Activated T-helper 17 cell treated with anti-CD3 and anti-CD28 coated beads, Interleukin-2, amount 50 U/mL, for 72 hours (primary cell): Measurements from ENCODE around the gene SLC8A3. TPM values are rescaled to one million over a fixed set of nuclear protein-coding genes. Genes with fewer than 3 reads are reported as not detected.

ENCODE experiments used
- ATAC-seq: fragments of 150-1000 bp; cut with Tn5 transposase; replicated peaks from 2 replicates; pipeline ENCODE4 v1.10.0; 2021; ENCODE audit warnings: mild to moderate bottlenecking, moderate library complexity
- H3K27ac Mint-ChIP-seq: one replicate; pipeline ENCODE4 v1.8.0; 2022; ENCODE audit warnings: mixed read lengths
- H3K27me3 Mint-ChIP-seq: one replicate; pipeline ENCODE4 v1.8.0; 2022; ENCODE audit warnings: mixed read lengths
- H3K36me3 Mint-ChIP-seq: one replicate; pipeline ENCODE4 v1.8.0; 2022; ENCODE audit warnings: low read depth, mild to moderate bottlenecking, mixed read lengths
- H3K4me1 Mint-ChIP-seq: one replicate; pipeline ENCODE4 v1.8.0; 2022; ENCODE audit warnings: mixed read lengths
- H3K4me3 Mint-ChIP-seq: one replicate; pipeline ENCODE4 v1.8.0; 2022; ENCODE audit warnings: mild to moderate bottlenecking, mixed read lengths
- H3K9me3 Mint-ChIP-seq: one replicate; pipeline ENCODE4 v1.8.0; 2022; ENCODE audit warnings: mixed read lengths
- total RNA-seq, 2 donors: library from RNA; stranded (reverse); gene quantifications; one replicate each; pipeline ENCODE4 v1.2.3, GENCODE V29; 2022

The SLC8A3 gene
- total RNA-seq, 2 donors from 2014 or later = 0.15 to 2.0 TPM

DNA sequence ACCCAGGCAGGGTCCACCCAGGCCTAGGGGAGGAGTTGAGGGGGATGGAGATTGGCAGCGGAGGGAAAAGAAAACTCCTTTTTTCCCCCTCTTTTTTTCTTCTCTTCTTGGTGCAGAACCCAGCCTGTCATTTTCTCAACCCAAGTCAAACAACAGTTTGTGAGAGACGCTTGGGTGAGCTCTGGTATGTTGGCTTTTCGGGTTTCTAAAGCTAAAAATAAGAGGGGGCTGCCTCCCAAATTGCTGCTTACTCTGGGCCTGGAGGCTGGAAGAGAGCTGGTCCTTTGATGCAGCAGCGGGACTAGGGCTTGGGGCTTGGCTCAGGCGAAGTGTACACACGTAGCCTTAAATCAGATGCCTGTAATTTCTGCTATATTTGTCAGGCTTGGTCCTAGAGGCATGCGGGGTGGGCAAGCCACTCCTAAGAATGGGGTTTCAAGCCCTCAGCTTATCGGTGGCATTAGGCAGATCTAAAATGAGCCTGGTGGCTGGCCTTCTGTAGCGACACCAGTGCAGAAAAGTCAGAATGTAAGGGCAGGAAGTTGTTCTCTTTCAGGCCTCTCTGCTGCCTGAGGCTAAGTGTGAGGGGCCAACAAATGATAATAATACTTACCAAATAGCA lies 816 bp upstream of the SLC8A3 start:
- no peak for ATAC-seq
- Mint-ChIP-seq H3K27me3 (peaks cover 71% of the 10 kb centered on the region), H3K4me3 (peak overlapping the region; percentile 61), H3K9me3 (no peaks in the 10 kb centered on the region), H3K4me1 (peaks cover 5% of the 10 kb centered on the region), H3K27ac (no peak overlapping the region), H3K36me3 (no peaks in the 10 kb centered on the region)

DNA sequence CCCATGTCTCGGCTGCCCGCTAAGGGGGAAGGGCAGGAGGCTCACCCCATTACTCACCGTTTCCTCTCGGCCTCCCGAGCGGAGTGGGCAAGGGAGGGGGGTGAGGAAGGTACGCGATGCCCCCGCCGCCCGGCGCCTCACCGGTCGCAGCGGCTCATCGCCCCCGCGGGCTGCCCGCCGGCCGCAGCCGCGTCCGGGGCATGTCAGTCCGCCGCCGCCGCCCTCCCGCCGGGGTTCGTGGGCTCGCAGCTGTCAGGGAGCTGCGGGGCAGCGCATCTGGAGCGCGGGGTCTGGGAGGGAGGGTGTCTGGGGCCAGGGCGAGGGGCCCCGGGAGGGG lies 461 bp downstream of the SLC8A3 start:
- H3K27me3 Mint-ChIP-seq = peaks cover 59% of the 10 kb centered on the region
- no peaks in the 10 kb centered on the region for H3K9me3 Mint-ChIP-seq
- H3K4me1 Mint-ChIP-seq = peaks cover 5% of the 10 kb centered on the region
- no peaks in the 10 kb centered on the region for H3K36me3 Mint-ChIP-seq
- peak overlapping the region; percentile 56 for H3K27ac Mint-ChIP-seq
- peak; percentile 53 for ATAC-seq
- peak overlapping the region; percentile 85 for H3K4me3 Mint-ChIP-seq

DNA sequence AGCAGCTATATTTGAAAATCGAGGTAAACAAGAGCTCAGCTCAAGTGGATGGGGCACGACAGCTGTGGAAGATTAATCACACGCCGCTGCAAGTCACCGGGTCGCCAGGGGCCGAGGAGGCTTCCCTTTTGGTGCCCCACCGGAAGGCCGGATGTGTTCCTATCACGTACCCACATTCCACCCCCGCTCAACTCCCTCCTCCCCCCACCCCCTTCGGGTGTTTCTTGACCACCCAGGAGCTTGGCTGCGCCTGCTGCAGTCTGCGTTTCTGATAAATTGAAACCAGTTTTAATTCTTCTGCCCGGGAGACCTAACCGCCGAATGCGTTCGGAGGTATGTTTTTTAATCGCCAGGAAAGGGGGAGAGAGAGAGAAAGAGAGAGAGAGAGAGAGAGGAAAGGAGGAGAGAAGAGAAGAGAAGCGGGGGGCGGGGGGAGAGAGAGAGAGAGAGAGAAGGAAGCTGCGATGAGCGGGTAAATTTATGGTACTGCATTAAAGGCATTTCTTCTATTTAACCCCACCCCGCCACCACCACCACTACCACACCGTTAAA lies 1.8 kb downstream of the SLC8A3 start:
- Mint-ChIP-seq H3K27ac (peak overlapping the region; percentile 56), H3K9me3 (no peaks in the 10 kb centered on the region), H3K36me3 (no peaks in the 10 kb centered on the region), H3K4me1 (peaks cover 5% of the 10 kb centered on the region), H3K4me3 (peak overlapping the region; percentile 85), H3K27me3 (peaks cover 52% of the 10 kb centered on the region)
- peak; percentile 22 for ATAC-seq

DNA sequence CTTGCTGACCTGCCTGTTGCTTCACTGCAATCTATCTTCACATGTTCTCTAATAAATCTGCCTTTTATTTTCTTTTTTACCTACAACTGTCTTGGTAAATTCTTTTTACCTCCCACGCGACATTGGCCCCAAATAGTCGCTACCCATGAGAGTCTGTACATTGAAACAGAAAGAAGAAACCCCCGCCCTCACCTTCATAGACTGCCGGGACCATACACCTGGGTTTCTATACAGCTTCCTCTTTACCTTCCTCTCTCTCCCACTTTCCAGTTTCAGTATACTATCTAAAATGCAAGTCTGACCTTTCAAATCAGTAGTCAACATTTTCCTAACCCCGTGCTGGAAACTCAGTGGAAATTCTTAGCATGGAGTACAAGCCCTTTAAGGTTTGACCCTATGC lies 4.8 kb downstream of the SLC8A3 start:
- Mint-ChIP-seq H3K36me3 (no peaks in the 10 kb centered on the region), H3K27me3 (peaks cover 27% of the 10 kb centered on the region), H3K9me3 (no peaks in the 10 kb centered on the region), H3K27ac (no peak overlapping the region), H3K4me3 (no peak overlapping the region), H3K4me1 (peaks cover 5% of the 10 kb centered on the region)
- ATAC-seq = no peak

DNA sequence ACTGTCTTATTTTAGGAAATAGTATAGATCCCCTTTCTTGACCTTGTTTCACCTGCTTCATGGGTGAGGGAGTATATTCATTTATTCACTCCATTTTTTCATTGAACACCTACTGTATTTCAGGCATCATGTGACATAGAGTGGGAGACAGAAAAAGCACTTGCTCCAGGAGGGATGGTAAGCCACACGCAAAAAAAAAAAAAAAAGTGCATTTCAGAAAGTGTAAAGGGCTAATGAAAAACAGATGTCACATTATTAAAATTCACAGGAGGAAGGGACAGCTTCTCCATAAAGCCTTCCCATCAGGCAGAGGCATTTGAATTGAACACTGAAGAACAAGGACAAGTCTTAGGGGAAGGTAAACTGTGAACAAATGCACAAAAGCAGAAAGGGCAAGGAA lies 7.5 kb downstream of the SLC8A3 start:
- Mint-ChIP-seq H3K9me3 (no peaks in the 10 kb centered on the region), H3K4me3 (no peak overlapping the region), H3K27me3 (peaks cover 24% of the 10 kb centered on the region), H3K36me3 (no peaks in the 10 kb centered on the region), H3K27ac (no peak overlapping the region), H3K4me1 (no peaks in the 10 kb centered on the region)
- ATAC-seq = no peak

- H3K27me3 Mint-ChIP-seq = peaks cover 20% of the 10 kb centered on the region
Observed at GRCh38 chr14:70180718-70181117, 8.0 kb downstream of the SLC8A3 start.

GRCh38 chr14:70177081-70177800 lies 11.5 kb downstream of the SLC8A3 start:
- no peaks in the 10 kb centered on the region for H3K4me1 Mint-ChIP-seq
- no peak for ATAC-seq
- no peak overlapping the region for H3K4me3 Mint-ChIP-seq
- no peak overlapping the region for H3K27ac Mint-ChIP-seq
- H3K36me3 Mint-ChIP-seq = no peaks in the 10 kb centered on the region
- no peaks in the 10 kb centered on the region for H3K9me3 Mint-ChIP-seq
- H3K27me3 Mint-ChIP-seq = peaks cover 27% of the 10 kb centered on the region

More at GRCh38 chr14:70180718-70181117, 8.0 kb downstream of the SLC8A3 start:
- Mint-ChIP-seq H3K36me3 (no peaks in the 10 kb centered on the region), H3K27ac (no peak overlapping the region), H3K9me3 (no peaks in the 10 kb centered on the region), H3K4me3 (no peak overlapping the region), H3K4me1 (no peaks in the 10 kb centered on the region)
- ATAC-seq = no peak

GRCh38 chr14:70173569-70173968 lies 15.2 kb downstream of the SLC8A3 start:
- Mint-ChIP-seq H3K27ac (no peak overlapping the region), H3K4me3 (no peak overlapping the region), H3K27me3 (peaks cover 33% of the 10 kb centered on the region), H3K4me1 (no peaks in the 10 kb centered on the region), H3K9me3 (no peaks in the 10 kb centered on the region), H3K36me3 (no peaks in the 10 kb centered on the region)
- no peak for ATAC-seq

DNA sequence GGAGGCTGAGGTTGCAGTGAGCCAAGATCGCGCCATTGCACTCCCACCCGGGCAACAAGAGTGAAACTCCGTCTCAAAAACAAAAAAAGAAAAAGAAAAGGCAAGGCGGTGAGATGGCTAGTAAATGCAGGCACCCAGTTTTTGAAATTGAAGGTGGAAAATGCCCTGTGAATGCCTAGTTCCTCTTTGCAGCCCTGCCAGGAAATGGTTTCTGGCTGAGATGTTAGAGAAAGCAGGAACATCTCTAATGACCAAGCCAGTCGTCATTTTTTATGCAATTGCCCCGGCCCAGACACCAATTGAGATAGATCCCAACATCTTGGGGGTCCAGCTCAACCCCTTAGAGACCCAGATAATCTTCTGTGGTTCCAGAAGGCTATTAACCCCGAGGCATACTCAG lies 17.0 kb downstream of the SLC8A3 start:
- no peak overlapping the region for H3K27ac Mint-ChIP-seq
- no peak for ATAC-seq
- no peaks in the 10 kb centered on the region for H3K36me3 Mint-ChIP-seq
- H3K27me3 Mint-ChIP-seq = peaks cover 33% of the 10 kb centered on the region
- H3K4me1 Mint-ChIP-seq = no peaks in the 10 kb centered on the region
- H3K9me3 Mint-ChIP-seq = no peaks in the 10 kb centered on the region
- H3K4me3 Mint-ChIP-seq = no peak overlapping the region

DNA sequence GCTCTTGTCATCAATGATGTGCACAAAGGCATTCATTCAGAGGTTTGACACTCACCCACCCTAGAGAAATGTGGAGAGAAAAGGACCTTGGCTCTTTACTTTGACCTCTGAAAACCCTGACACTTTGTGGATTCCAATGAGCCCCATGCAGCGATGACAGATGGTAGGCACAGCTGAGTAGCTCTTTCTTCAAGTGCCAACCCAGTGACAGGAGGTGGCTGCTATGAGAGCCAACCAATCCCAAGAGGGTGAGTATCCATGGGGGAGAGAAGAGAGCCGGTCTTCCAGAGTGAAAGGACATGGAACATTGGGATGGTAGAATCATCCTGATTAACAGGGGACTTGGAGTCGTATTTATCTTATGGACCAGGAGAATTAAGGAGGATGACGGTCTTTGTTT lies 17.8 kb downstream of the SLC8A3 start:
- H3K36me3 Mint-ChIP-seq = no peaks in the 10 kb centered on the region

GRCh38 chr14:70168406-70168805 lies 20.3 kb downstream of the SLC8A3 start:
- peaks cover 35% of the 10 kb centered on the region for H3K27me3 Mint-ChIP-seq
- ATAC-seq = no peak
- no peaks in the 10 kb centered on the region for H3K9me3 Mint-ChIP-seq
- H3K4me3 Mint-ChIP-seq = no peak overlapping the region
- no peaks in the 10 kb centered on the region for H3K36me3 Mint-ChIP-seq
- no peak overlapping the region for H3K27ac Mint-ChIP-seq
- no peaks in the 10 kb centered on the region for H3K4me1 Mint-ChIP-seq

More for the DNA sequence above, 17.8 kb downstream of the SLC8A3 start:
- no peak for ATAC-seq
- Mint-ChIP-seq H3K27ac (no peak overlapping the region), H3K4me3 (no peak overlapping the region), H3K4me1 (no peaks in the 10 kb centered on the region), H3K9me3 (no peaks in the 10 kb centered on the region), H3K27me3 (peaks cover 30% of the 10 kb centered on the region)

DNA sequence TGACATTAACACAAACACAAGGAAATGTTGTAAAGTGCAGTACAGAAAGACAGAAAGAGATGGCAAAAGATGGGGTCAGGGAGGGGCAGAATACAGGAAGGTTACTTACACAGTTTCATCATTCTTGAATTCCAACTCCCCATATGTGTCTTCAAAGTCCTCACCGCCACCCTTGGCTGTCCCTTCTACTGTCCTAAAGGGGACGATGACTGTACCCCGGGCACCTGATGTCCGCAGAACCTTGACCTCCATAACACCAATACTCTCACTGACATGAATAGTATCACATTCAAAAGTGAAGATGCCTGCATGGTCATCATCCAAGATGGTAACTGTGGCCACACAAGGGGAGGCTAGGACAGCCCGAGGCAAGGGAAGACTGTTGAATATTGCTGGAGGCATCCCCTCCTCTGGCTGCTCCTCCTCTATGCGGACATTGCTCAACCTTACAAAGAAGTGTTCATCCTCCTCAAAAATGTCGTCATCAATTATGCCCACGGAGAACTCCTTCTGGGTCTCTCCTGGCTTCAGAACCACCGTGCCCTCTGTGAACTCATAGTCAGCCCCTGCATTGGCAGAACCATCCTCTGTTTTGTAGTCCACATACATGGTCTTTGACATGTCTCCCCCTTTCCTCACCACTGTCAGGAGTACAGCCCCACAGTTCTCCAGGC lies 22.1 kb downstream of the SLC8A3 start:
- H3K4me1 Mint-ChIP-seq = no peaks in the 10 kb centered on the region
- no peak for ATAC-seq

DNA sequence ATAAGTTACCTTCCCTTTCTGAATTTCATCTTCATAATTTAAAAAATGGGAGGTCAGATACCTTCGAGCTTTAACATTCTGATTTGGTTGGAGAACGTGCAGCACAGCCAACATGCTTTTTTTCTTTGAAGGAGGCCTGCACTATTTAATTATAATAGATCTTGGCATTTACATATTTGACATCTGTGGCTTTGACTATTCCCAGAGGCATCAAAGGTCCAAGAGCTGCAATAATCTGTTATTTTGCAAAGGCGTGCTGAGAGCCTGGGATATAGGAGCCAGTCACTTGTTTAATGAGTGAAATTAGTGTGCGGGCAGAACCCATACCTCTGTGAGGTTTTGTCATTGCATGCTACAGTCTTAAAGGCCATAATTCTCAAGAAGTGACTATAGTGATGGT lies 26.4 kb downstream of the SLC8A3 start:
- H3K27ac Mint-ChIP-seq = no peak overlapping the region
- no peak for ATAC-seq
- no peaks in the 10 kb centered on the region for H3K4me1 Mint-ChIP-seq
- H3K9me3 Mint-ChIP-seq = no peaks in the 10 kb centered on the region
- H3K4me3 Mint-ChIP-seq = no peak overlapping the region
- H3K36me3 Mint-ChIP-seq = no peaks in the 10 kb centered on the region
- peaks cover 28% of the 10 kb centered on the region for H3K27me3 Mint-ChIP-seq

More for the DNA sequence above, 22.1 kb downstream of the SLC8A3 start:
- H3K27me3 Mint-ChIP-seq = peaks cover 36% of the 10 kb centered on the region
- H3K4me3 Mint-ChIP-seq = no peak overlapping the region
- no peak overlapping the region for H3K27ac Mint-ChIP-seq
- H3K9me3 Mint-ChIP-seq = no peaks in the 10 kb centered on the region
- H3K36me3 Mint-ChIP-seq = no peaks in the 10 kb centered on the region

GRCh38 chr14:70156592-70156991 lies 32.2 kb downstream of the SLC8A3 start:
- Mint-ChIP-seq H3K4me3 (no peak overlapping the region), H3K27ac (no peak overlapping the region), H3K27me3 (peaks cover 21% of the 10 kb centered on the region), H3K9me3 (no peaks in the 10 kb centered on the region), H3K36me3 (no peaks in the 10 kb centered on the region), H3K4me1 (no peaks in the 10 kb centered on the region)
- ATAC-seq = no peak

DNA sequence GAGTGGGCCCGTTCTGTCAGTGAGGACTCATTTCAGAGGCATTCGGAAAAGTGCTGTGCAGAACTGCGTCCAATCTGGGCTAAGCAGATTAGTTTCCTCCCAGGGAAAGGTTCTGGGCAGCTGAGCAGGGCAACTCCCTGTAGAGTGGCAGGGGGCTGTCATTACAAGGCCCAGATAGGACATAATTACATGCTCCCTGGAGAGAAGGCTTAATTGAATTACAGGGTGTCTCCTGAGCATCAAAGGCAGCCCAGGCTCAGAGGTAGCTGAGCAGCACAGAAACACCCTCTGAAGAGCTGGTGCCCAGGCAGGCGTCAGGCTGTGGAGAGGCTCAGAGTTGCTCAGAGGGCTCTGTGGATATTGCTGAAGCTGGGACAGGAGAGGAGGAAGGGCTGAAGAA lies 36.0 kb downstream of the SLC8A3 start:
- Mint-ChIP-seq H3K9me3 (no peaks in the 10 kb centered on the region), H3K4me1 (no peaks in the 10 kb centered on the region), H3K27me3 (peaks cover 28% of the 10 kb centered on the region), H3K27ac (no peak overlapping the region), H3K4me3 (no peak overlapping the region), H3K36me3 (no peaks in the 10 kb centered on the region)
- ATAC-seq = no peak
